ENCODE results near the gene WIF1. TPM values are rescaled to one million over a fixed set of nuclear protein-coding genes. Genes with fewer than 3 reads are reported as not detected.

The WIF1 gene
- total RNA-seq, 1 donor from 2014 or later = 14.9 TPM

- Mint-ChIP-seq H3K36me3 (no peaks in the 10 kb centered on the region), H3K4me3 (no peak overlapping the region), H3K27ac (no peak overlapping the region), H3K4me1 (ENCODE audit: unreplicated experiment) (peaks cover 5% of the 10 kb centered on the region), H3K27me3 (peaks cover 39% of the 10 kb centered on the region), H3K9me3 (peaks cover 12% of the 10 kb centered on the region)
- DNase-seq (ENCODE audit: extremely low spot score, unreplicated experiment) = no peak
- TF ChIP-seq CTCF (conservative IDR thresholded peaks at IDR 0.05) = no peak
Observed at GRCh38 chr12:65023485-65023884, 97.6 kb downstream of the WIF1 start.

GRCh38 chr12:65022960-65023359 lies 98.1 kb downstream of the WIF1 start:
- no peak for DNase-seq (ENCODE audit: extremely low spot score, unreplicated experiment)
- Mint-ChIP-seq H3K27ac (no peak overlapping the region), H3K9me3 (peaks cover 7% of the 10 kb centered on the region), H3K4me3 (no peak overlapping the region), H3K27me3 (peaks cover 36% of the 10 kb centered on the region), H3K36me3 (no peaks in the 10 kb centered on the region), H3K4me1 (ENCODE audit: unreplicated experiment) (peaks cover 5% of the 10 kb centered on the region)
- TF ChIP-seq CTCF (conservative IDR thresholded peaks at IDR 0.05) = no peak

- H3K4me1 Mint-ChIP-seq (ENCODE audit: unreplicated experiment) = peaks cover 5% of the 10 kb centered on the region
- no peak overlapping the region for H3K4me3 Mint-ChIP-seq
- H3K9me3 Mint-ChIP-seq = peaks cover 5% of the 10 kb centered on the region
- DNase-seq (ENCODE audit: extremely low spot score, unreplicated experiment) = no peak
- no peak for TF ChIP-seq CTCF (conservative IDR thresholded peaks at IDR 0.05)
- H3K27me3 Mint-ChIP-seq = peaks cover 35% of the 10 kb centered on the region
- H3K36me3 Mint-ChIP-seq = no peaks in the 10 kb centered on the region
- no peak overlapping the region for H3K27ac Mint-ChIP-seq
Observed at GRCh38 chr12:65022421-65022820, 98.7 kb downstream of the WIF1 start.

- Mint-ChIP-seq H3K36me3 (no peaks in the 10 kb centered on the region), H3K27me3 (peaks cover 43% of the 10 kb centered on the region), H3K4me1 (ENCODE audit: unreplicated experiment) (peaks cover 5% of the 10 kb centered on the region), H3K27ac (no peak overlapping the region), H3K9me3 (no peaks in the 10 kb centered on the region), H3K4me3 (no peak overlapping the region)
- DNase-seq (ENCODE audit: extremely low spot score, unreplicated experiment) = no peak
- no peak for TF ChIP-seq CTCF (conservative IDR thresholded peaks at IDR 0.05)
Observed at GRCh38 chr12:65019696-65020234, 101.3 kb downstream of the WIF1 start.

GRCh38 chr12:65016881-65017650 lies 104.0 kb downstream of the WIF1 start:
- Mint-ChIP-seq H3K27me3 (peaks cover 46% of the 10 kb centered on the region), H3K9me3 (no peaks in the 10 kb centered on the region), H3K4me3 (no peak overlapping the region), H3K4me1 (ENCODE audit: unreplicated experiment) (no peaks in the 10 kb centered on the region), H3K36me3 (no peaks in the 10 kb centered on the region), H3K27ac (no peak overlapping the region)
- TF ChIP-seq CTCF (conservative IDR thresholded peaks at IDR 0.05) = no peak
- DNase-seq (ENCODE audit: extremely low spot score, unreplicated experiment) = no peak
